CD4-positive, alpha-beta T cell (primary cell): ENCODE measurements around the gene TMEM254. TPM values are rescaled to one million over a fixed set of nuclear protein-coding genes. Genes with fewer than 3 reads are reported as not detected.

Experiments used
- ATAC-seq: fragments of 200-7000 bp; cut with Tn5 transposase; one replicate; pipeline ENCODE4 v1.10.0; 2022; ENCODE audit warnings: mild to moderate bottlenecking; ENCODE audit not compliant: poor library complexity
- CTCF ChIA-PET: fragments of 350-600 bp; sonication (Branson Sonifier 250); formaldehyde crosslinking; loops from one replicate; lab custom pipeline; 2021; ENCODE audit warnings: antibody characterized with exemption, inconsistent platforms; lab: Charles Lee
- POLR2A ChIA-PET: fragments of 350-600 bp; sonication (Branson Sonifier 250); formaldehyde crosslinking; loops from one replicate; lab custom pipeline; 2021; ENCODE audit warnings: antibody characterized with exemption, inconsistent platforms; lab: Charles Lee
- DNase-seq, 14 experiments: peaks; one replicate each; pipeline ENCODE4 v3.0.0-alpha.2; 2013 to 2020; ENCODE audit warnings: mixed read lengths in 2 of 14
- H3K27ac ChIP-seq, 2 donors: one replicate each; pipeline versions ENCODE4 v1.5.1 to v1.7.0; 2013; ENCODE audit warnings: low read length in 2 of 2, low read depth in 1 of 2, mild to moderate bottlenecking in 1 of 2
- H3K27me3 ChIP-seq, 2 experiments: 1 replicate in 1 of 2; 2 replicates in 1 of 2; pipeline versions ENCODE4 v1.6.1 to v1.7.0; 2013; ENCODE audit warnings: low read length in 2 of 2, control low read depth in 1 of 2, mild to moderate bottlenecking in 1 of 2, moderate library complexity in 1 of 2; ENCODE audit not compliant: insufficient read depth in 2 of 2, control insufficient read depth in 1 of 2
- H3K36me3 ChIP-seq: one replicate; pipeline ENCODE4 v1.6.1; 2013; ENCODE audit warnings: low read length, control low read depth; ENCODE audit not compliant: insufficient read depth
- H3K4me1 ChIP-seq: one replicate; pipeline ENCODE4 v1.6.1; 2013; ENCODE audit warnings: low read length, control low read depth; ENCODE audit not compliant: insufficient read depth
- H3K4me3 ChIP-seq: one replicate; pipeline ENCODE4 v1.5.1; 2013; ENCODE audit warnings: mild to moderate bottlenecking, low read length, moderate library complexity
- H3K9me3 ChIP-seq, 2 experiments: 1 replicate in 1 of 2; 2 replicates in 1 of 2; pipeline versions ENCODE4 v1.6.1 to v1.7.0; 2013; ENCODE audit warnings: low read length in 2 of 2, mild to moderate bottlenecking in 2 of 2, control low read depth in 1 of 2, moderate library complexity in 1 of 2; ENCODE audit not compliant: control insufficient read depth in 1 of 2, insufficient read depth in 1 of 2
- H3K27ac Mint-ChIP-seq: one replicate; pipeline ENCODE4 v1.8.0; 2020; ENCODE audit warnings: mixed read lengths
- H3K27me3 Mint-ChIP-seq: one replicate; pipeline ENCODE4 v1.8.0; 2021; ENCODE audit warnings: mixed read lengths
- H3K36me3 Mint-ChIP-seq: one replicate; pipeline ENCODE4 v1.8.0; 2021; ENCODE audit warnings: low read depth, mixed read lengths
- H3K4me1 Mint-ChIP-seq: one replicate; pipeline ENCODE4 v1.8.0; 2021; ENCODE audit warnings: low read depth, mixed read lengths
- H3K4me3 Mint-ChIP-seq: one replicate; pipeline ENCODE4 v1.8.0; 2020; ENCODE audit warnings: mild to moderate bottlenecking, mixed read lengths
- H3K9me3 Mint-ChIP-seq: one replicate; pipeline ENCODE4 v1.8.0; 2020; ENCODE audit warnings: mixed read lengths
- CTCF ChIP-seq: fragments of 200-600 bp; IDR thresholded peaks from one replicate; pipeline ENCODE4 v1.8.0; 2022; ENCODE audit warnings: antibody characterized with exemption, mild to moderate bottlenecking
- intact Hi-C, 2 experiments: fragments of 100-400 bp; cut with DNase I in 1 of 2; cut with micrococcal nuclease in 1 of 2; formaldehyde crosslinking; loops; one replicate each; pipeline versions ENCODE4 v1.15.1 to v1.9.0; 2023 to 2025; cut with DNase I, micrococcal nuclease
- total RNA-seq, 174 experiments: library from RNA in 2 of 174; stranded (reverse) in 2 of 174; gene quantifications; one replicate each; pipeline ENCODE4 v1.2.3 and lab custom pipeline; 2021 to 2026

Gene TMEM254
- total RNA-seq, 2 experiments from 2014 or later, result 4.0 to 5.6 TPM

GRCh38 chr10:80055760-80056159 lies 22.7 kb upstream of the TMEM254 start:
- H3K27ac ChIP-seq, result no peak overlapping the region
- H3K9me3 ChIP-seq, result no peaks in the 10 kb centered on the region
- H3K27ac Mint-ChIP-seq, result no peak overlapping the region
- ChIA-PET CTCF (no interaction called here), POLR2A (no interaction called here)
- no peak overlapping the region for H3K4me3 Mint-ChIP-seq
- no peaks in the 10 kb centered on the region for H3K36me3 ChIP-seq
- H3K36me3 Mint-ChIP-seq, result no peaks in the 10 kb centered on the region
- ATAC-seq (no peak), DNase-seq (no peak)
- no peak for TF ChIP-seq CTCF
- intact Hi-C loops, result loop anchor here (5.0 kb wide), 2 partner anchors 77 to 167 kb away; partner anchors contain the start of gene PLAC9 (in 1 of the 2)
- no peaks in the 10 kb centered on the region for H3K4me1 ChIP-seq
- H3K4me1 Mint-ChIP-seq, result no peaks in the 10 kb centered on the region
- H3K9me3 Mint-ChIP-seq, result no peaks in the 10 kb centered on the region
- no peaks in the 10 kb centered on the region for H3K27me3 Mint-ChIP-seq
- no peaks in the 10 kb centered on the region for H3K27me3 ChIP-seq
- no peak overlapping the region for H3K4me3 ChIP-seq

GRCh38 chr10:80057171-80057570 lies 21.3 kb upstream of the TMEM254 start:
- no peak for DNase-seq
- ChIA-PET POLR2A (no interaction called here), CTCF (no interaction called here)
- Mint-ChIP-seq H3K4me1 (no peaks in the 10 kb centered on the region), H3K36me3 (no peaks in the 10 kb centered on the region), H3K9me3 (no peaks in the 10 kb centered on the region), H3K27me3 (no peaks in the 10 kb centered on the region), H3K4me3 (no peak overlapping the region), H3K27ac (no peak overlapping the region)
- Histone ChIP-seq H3K36me3 (no peaks in the 10 kb centered on the region), H3K27ac (no peak overlapping the region), H3K4me3 (no peak overlapping the region), H3K9me3 (no peaks in the 10 kb centered on the region), H3K27me3 (no peaks in the 10 kb centered on the region), H3K4me1 (no peaks in the 10 kb centered on the region)
- TF ChIP-seq CTCF, result no peak
- intact Hi-C loops, result loop anchor here (5.0 kb wide), 2 partner anchors 75 to 165 kb away; partner anchors contain the start of gene PLAC9 (in 1 of the 2)
- no peak for ATAC-seq

GRCh38 chr10:80064120-80064886 lies 14.2 kb upstream of the TMEM254 start:
- H3K27ac Mint-ChIP-seq, result no peak overlapping the region

More at GRCh38 chr10:80064120-80064886, 14.2 kb upstream of the TMEM254 start:
- no peak overlapping the region for H3K4me3 ChIP-seq
- H3K9me3 Mint-ChIP-seq, result no peaks in the 10 kb centered on the region
- H3K4me1 Mint-ChIP-seq, result no peaks in the 10 kb centered on the region
- H3K36me3 Mint-ChIP-seq, result no peaks in the 10 kb centered on the region
- H3K27me3 ChIP-seq, result no peaks in the 10 kb centered on the region
- no peaks in the 10 kb centered on the region for H3K36me3 ChIP-seq
- H3K27ac ChIP-seq, result no peak overlapping the region
- DNase-seq (no peak), ATAC-seq (no peak)
- no peaks in the 10 kb centered on the region for H3K9me3 ChIP-seq
- ChIA-PET POLR2A (no interaction called here), CTCF (no interaction called here)
- no peak overlapping the region for H3K4me3 Mint-ChIP-seq
- intact Hi-C loops, result no loop called here
- no peak for TF ChIP-seq CTCF
- H3K4me1 ChIP-seq, result no peaks in the 10 kb centered on the region
- peaks cover 5% of the 10 kb centered on the region for H3K27me3 Mint-ChIP-seq
